Left lung (tissue), 10 donors: ENCODE data around the gene OR2AP1. TPM values are rescaled to one million over a fixed set of nuclear protein-coding genes. Genes with fewer than 3 reads are reported as not detected.
"Not testable (repeated sequence)": the region's sequence is repeated elsewhere in the genome, so short reads cannot be mapped to it uniquely, and the experiment has no call there.

Source experiments
- ATAC-seq: fragments of 200-7000 bp; cut with Tn5 transposase; one replicate; pipeline ENCODE4 v1.9.1; 2020; ENCODE audit warnings: moderate library complexity
- DNase-seq, 4 donors: peaks; one replicate each; pipeline ENCODE4 v3.0.0-alpha.2; 2013 to 2020
- H3K27ac ChIP-seq, 2 donors: fragments of 200-600 bp; sonication (generic) in 1 of 2; one replicate each; pipeline versions ENCODE4 v1.5.0 to v1.8.0; 2020 to 2021
- H3K27me3 ChIP-seq, 2 donors: fragments of 200-600 bp; sonication (generic) in 1 of 2; one replicate each; pipeline versions ENCODE4 v1.5.0 to v1.8.0; 2020 to 2021
- H3K36me3 ChIP-seq, 2 donors: fragments of 200-600 bp; sonication (generic) in 1 of 2; one replicate each; pipeline versions ENCODE4 v1.5.0 to v1.8.0; 2020 to 2021
- H3K4me1 ChIP-seq, 2 donors: fragments of 200-600 bp; one replicate each; pipeline ENCODE4 v1.8.0; 2021
- H3K4me3 ChIP-seq, 2 donors: fragments of 200-600 bp; sonication (generic) in 1 of 2; one replicate each; pipeline versions ENCODE4 v1.5.0 to v1.8.0; 2020 to 2021; ENCODE audit warnings: mild to moderate bottlenecking in 1 of 2
- H3K9me3 ChIP-seq, 2 donors: fragments of 200-600 bp; sonication (generic) in 1 of 2; one replicate each; pipeline versions ENCODE4 v1.5.0 to v1.8.0; 2020 to 2021
- intact Hi-C, 2 donors: fragments of 100-400 bp; cut with DNase I; formaldehyde crosslinking; loops; one replicate each; pipeline versions ENCODE4 v1.11.2 to v1.14.2; 2022
- polyA plus RNA-seq, 6 donors: library from polyadenylated mRNA; unstranded; fragments of 120-200 nt; gene quantifications; one replicate each; pipeline ENCODE4 v1.2.1, GENCODE V29; 2013; ENCODE audit not compliant: insufficient read length in 6 of 6
- total RNA-seq, 2 donors: library from RNA; stranded (reverse); fragmentation: NEBNext Ultra II Directional; extraction: Animal tissue kit (Norgen Biotek cat#: 25700); gene quantifications; one replicate each; pipeline ENCODE4 v1.2.1, GENCODE V29; 2021
- TF ChIP-seq, protein P1 (sequence below), 2 donors: fragments of 200-600 bp; sonication (generic) in 1 of 2; IDR thresholded peaks; one replicate each; pipeline versions ENCODE4 v1.5.0 to v1.8.0; 2021; ENCODE audit warnings: antibody characterized with exemption in 2 of 2
- donor health status: DM: no; HTN: yes; CAD: no.
- donor health status: DM: no; HTN: no; CAD: no.

OR2AP1 gene
- total and polyA plus RNA-seq, 8 donors: not detected

DNA sequence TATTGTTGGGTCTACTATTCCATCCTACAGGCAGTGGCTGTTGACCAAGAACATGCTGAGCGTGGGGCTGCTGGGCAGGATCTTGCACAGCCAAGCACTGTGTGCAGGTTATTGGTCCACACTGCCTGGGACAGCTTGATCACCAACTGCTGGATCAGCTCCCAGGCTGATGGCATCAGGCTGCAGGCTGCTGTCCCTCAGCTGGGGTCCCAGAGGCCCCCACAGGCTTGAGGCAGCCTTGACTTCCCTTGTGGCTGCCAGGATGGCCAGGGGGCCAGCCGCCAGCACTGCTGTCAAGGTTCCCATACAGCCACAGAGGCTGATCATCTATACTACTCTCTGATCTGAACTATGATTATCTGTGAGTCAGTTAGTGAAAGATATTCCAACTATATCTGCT, 9.8 kb downstream of the OR2AP1 start:
- Histone ChIP-seq H3K27ac (no peak overlapping the region), H3K36me3 (no peaks in the 10 kb centered on the region), H3K27me3 (no peaks in the 10 kb centered on the region), H3K4me1 (no peaks in the 10 kb centered on the region), H3K9me3 (peaks cover 0 to 8% of the 10 kb centered on the region in 2 donors), H3K4me3 (no peak overlapping the region)
- DNase-seq (peak in 1 of 4 donors; percentile 31), ATAC-seq (no peak)
- intact Hi-C loops: no loop called here
- TF ChIP-seq, protein P1, sequence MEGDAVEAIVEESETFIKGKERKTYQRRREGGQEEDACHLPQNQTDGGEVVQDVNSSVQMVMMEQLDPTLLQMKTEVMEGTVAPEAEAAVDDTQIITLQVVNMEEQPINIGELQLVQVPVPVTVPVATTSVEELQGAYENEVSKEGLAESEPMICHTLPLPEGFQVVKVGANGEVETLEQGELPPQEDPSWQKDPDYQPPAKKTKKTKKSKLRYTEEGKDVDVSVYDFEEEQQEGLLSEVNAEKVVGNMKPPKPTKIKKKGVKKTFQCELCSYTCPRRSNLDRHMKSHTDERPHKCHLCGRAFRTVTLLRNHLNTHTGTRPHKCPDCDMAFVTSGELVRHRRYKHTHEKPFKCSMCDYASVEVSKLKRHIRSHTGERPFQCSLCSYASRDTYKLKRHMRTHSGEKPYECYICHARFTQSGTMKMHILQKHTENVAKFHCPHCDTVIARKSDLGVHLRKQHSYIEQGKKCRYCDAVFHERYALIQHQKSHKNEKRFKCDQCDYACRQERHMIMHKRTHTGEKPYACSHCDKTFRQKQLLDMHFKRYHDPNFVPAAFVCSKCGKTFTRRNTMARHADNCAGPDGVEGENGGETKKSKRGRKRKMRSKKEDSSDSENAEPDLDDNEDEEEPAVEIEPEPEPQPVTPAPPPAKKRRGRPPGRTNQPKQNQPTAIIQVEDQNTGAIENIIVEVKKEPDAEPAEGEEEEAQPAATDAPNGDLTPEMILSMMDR (IDR thresholded peaks at IDR 0.05): no peak

DNA sequence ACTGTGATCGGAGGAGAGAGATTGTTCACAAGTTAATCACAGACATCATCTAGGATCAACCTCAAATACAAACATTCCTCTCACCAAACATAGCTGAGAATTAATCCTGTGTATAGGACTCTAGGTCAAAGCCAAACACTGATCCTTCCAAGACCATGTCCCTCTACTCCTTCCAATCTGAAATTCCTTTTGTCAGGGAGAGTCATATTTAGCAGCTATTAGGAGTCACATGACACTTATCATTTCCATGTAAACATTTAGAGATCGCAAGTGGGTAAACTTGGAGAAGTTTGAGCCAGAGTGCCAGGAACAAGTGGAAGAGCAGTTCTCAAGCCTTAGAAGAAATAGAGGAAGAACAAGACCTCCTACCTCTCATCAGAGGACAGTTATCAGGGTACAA, 13.5 kb downstream of the OR2AP1 start:
- no peaks in the 10 kb centered on the region for H3K27me3 ChIP-seq
- no peaks in the 10 kb centered on the region for H3K4me1 ChIP-seq
- DNase-seq: no peak
- H3K36me3 ChIP-seq: no peaks in the 10 kb centered on the region
- no peak overlapping the region for H3K27ac ChIP-seq
- no peaks in the 10 kb centered on the region for H3K9me3 ChIP-seq
- ATAC-seq: peak; percentile 63
- TF ChIP-seq, protein P1 (IDR thresholded peaks at IDR 0.05): no peak
- H3K4me3 ChIP-seq: no peak overlapping the region
- intact Hi-C loops: no loop called here

DNA sequence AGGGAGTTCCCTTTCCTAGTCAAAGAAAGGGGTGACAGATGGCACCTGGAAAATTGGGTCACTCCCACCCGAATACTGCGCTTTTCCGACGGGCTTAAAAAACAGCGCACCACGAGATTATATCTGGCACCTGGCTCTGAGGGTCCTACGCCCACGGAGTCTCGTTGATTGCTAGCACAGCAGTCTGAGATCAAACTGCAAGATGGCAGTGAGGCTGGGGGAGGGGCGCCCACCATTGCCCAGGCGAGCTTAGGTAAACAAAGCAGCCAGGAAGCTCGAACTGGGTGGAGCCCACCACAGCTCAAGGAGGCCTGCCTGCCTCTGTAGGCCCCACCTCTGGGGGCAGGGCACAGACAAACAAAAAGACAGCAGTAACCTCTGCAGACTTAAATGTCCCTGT, 17.9 kb downstream of the OR2AP1 start:
- H3K9me3 ChIP-seq, intact Hi-C loops, H3K4me1 ChIP-seq, H3K27me3 ChIP-seq, DNase-seq, H3K36me3 ChIP-seq, H3K27ac ChIP-seq, ATAC-seq, H3K4me3 ChIP-seq: not testable (repeated sequence)

DNA sequence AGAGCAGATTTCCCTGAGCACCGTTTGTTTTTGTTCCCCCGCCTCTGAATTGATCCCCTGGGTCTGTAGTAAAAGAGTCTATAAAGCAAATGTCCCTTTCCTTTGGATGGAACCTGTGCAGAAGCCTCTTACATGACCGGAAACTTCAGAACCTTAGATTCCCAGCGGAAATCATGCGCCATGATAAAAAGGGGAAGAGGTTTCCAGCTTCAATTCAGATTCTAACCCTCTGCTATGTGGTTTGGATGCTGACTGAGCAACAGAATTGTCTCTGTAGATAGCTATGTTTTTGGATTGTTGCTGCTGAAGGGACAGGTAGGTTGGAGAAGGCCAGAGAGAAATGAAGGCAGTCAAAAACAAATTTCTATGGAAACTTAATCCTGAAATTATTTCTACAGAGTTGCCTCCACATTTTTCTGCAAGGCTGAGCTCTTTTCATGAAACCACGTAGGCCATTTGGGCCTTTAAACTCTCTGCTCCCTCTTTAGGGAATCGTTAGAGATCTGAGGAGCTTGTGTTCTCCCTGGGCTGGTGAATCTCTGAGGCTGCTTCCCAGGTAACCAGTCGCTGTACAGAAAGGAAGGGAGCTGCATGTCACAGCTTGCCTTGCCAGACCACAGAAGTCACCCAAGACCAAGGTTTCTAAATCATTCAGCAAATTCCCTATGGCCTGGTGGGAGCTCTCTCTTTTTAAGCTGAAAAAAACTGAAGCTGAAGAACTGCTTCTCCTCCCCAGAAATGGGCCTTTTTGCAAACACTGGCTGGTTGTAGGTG, 35.7 kb downstream of the OR2AP1 start:
- Histone ChIP-seq H3K27ac (no peak overlapping the region), H3K4me3 (no peak overlapping the region), H3K27me3 (peaks cover 0 to 5% of the 10 kb centered on the region in 2 donors), H3K9me3 (no peaks in the 10 kb centered on the region), H3K36me3 (no peaks in the 10 kb centered on the region), H3K4me1 (no peaks in the 10 kb centered on the region)
- TF ChIP-seq, protein P1 (IDR thresholded peaks at IDR 0.05): no peak
- intact Hi-C loops: no loop called here
- no peak for DNase-seq
- no peak for ATAC-seq

DNA sequence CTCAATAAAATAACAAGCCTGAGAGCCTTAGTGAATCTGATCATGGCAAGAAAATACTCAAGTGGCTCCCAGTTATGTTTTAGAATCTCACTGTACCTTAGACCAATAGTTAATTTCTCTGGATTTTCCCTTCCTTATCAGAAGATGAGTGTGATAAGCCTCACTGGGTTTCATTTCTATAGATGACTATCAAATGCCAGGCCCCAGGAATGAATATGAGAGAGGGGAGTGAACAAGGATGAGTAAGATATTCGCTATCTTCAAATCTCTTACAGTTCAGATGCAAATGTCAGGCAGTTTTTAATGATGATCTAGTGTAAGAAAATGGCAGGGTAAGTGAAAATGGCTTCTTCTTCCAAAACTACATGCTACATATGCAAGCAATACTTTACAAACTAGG, 38.3 kb downstream of the OR2AP1 start:
- intact Hi-C loops: no loop called here
- H3K36me3 ChIP-seq: no peaks in the 10 kb centered on the region

More for the DNA sequence above, 38.3 kb downstream of the OR2AP1 start:
- ATAC-seq (no peak), DNase-seq (no peak)
- Histone ChIP-seq H3K27me3 (peaks cover 0 to 5% of the 10 kb centered on the region in 2 donors), H3K4me1 (no peaks in the 10 kb centered on the region), H3K4me3 (no peak overlapping the region), H3K9me3 (peaks cover 0 to 13% of the 10 kb centered on the region in 2 donors), H3K27ac (no peak overlapping the region)
- TF ChIP-seq, protein P1 (IDR thresholded peaks at IDR 0.05): no peak
